Loucy (cell line): Measurements from ENCODE around the gene UBA5.

ENCODE experiments used
- H2AFZ ChIP-seq: fragments of 200-600 bp; sonication (generic); 2 replicates; pipeline ENCODE4 v1.6.0; 2016; ENCODE audit warnings: antibody characterized with exemption, mild to moderate bottlenecking, low read length, moderate library complexity
- H3F3A ChIP-seq: fragments of 200-600 bp; 2 replicates; pipeline ENCODE4 v1.6.0; 2016; ENCODE audit warnings: antibody characterized with exemption, low read depth, mild to moderate bottlenecking
- H3K27me3 ChIP-seq: fragments of 200-600 bp; sonication (generic); 2 replicates; pipeline ENCODE4 v1.6.1; 2014; ENCODE audit warnings: low read length, mild to moderate bottlenecking; ENCODE audit not compliant: insufficient read depth, poor library complexity, severe bottlenecking
- H3K36me3 ChIP-seq: fragments of 200-600 bp; sonication (generic); 2 replicates; pipeline ENCODE4 v1.6.1; 2016; ENCODE audit warnings: low read length; ENCODE audit not compliant: insufficient read depth
- H3K4me1 ChIP-seq: fragments of 200-600 bp; sonication (generic); 2 replicates; pipeline ENCODE4 v1.5.1; 2014; ENCODE audit warnings: low read length, mild to moderate bottlenecking; ENCODE audit not compliant: insufficient read depth, poor library complexity, severe bottlenecking
- H3K4me2 ChIP-seq: fragments of 200-600 bp; sonication (generic); 2 replicates; pipeline ENCODE4 v1.6.0; 2014; ENCODE audit warnings: antibody characterized with exemption, low read length, low read depth, mild to moderate bottlenecking; ENCODE audit not compliant: poor library complexity, severe bottlenecking
- H3K4me3 ChIP-seq: fragments of 200-600 bp; sonication (generic); 2 replicates; pipeline ENCODE4 v1.5.1; 2014; ENCODE audit warnings: low read length, mild to moderate bottlenecking, mixed read lengths; ENCODE audit not compliant: poor library complexity, severe bottlenecking
- H3K79me2 ChIP-seq: fragments of 200-600 bp; sonication (generic); 2 replicates; pipeline ENCODE4 v1.6.1; 2014; ENCODE audit warnings: low read length; ENCODE audit not compliant: insufficient read depth
- H3K9ac ChIP-seq: fragments of 200-600 bp; sonication (generic); 2 replicates; pipeline ENCODE4 v1.6.0; 2014; ENCODE audit warnings: mild to moderate bottlenecking, low read depth, low read length, moderate library complexity; ENCODE audit not compliant: poor library complexity, severe bottlenecking
- H3K9me2 ChIP-seq: fragments of 200-600 bp; sonication (generic); replicated peaks from 2 replicates; pipeline ENCODE4 v1.6.1; 2016; ENCODE audit warnings: low read depth, low read length, mixed read lengths
- H3K9me3 ChIP-seq: fragments of 200-600 bp; sonication (generic); 2 replicates; pipeline ENCODE4 v1.6.1; 2014; ENCODE audit warnings: mild to moderate bottlenecking, antibody characterized with exemption, low read length, low read depth; ENCODE audit not compliant: insufficient read depth
- H4K20me1 ChIP-seq: fragments of 200-600 bp; sonication (generic); 2 replicates; pipeline ENCODE4 v1.6.0; 2014; ENCODE audit warnings: antibody characterized with exemption, low read length, mild to moderate bottlenecking; ENCODE audit not compliant: insufficient read depth, poor library complexity, severe bottlenecking
- CTCF ChIP-seq: fragments of 200-600 bp; sonication (generic); conservative IDR thresholded peaks from 2 replicates; pipeline ENCODE4 v1.5.1; 2014; ENCODE audit warnings: mild to moderate bottlenecking, antibody characterized with exemption, low read length
- EZH2phosphoT487 ChIP-seq: fragments of 200-600 bp; IDR thresholded peaks from 2 replicates; pipeline ENCODE4 v1.6.1; 2018; ENCODE audit warnings: antibody characterized with exemption, mild to moderate bottlenecking, moderate library complexity, borderline replicate concordance

UBA5 gene

DNA sequence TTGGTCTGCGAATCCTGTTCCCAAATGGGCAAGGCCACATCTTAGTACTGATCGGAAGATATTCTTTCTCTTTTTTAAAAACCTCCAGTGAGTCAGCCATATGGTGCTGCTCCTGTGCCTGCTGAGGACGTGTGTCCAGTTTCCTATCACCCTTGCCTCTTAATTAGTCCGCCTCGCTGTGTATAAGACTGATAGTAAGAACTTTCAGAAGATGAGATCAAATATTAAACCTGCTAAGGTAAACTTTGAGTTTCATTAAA, 612 bp downstream of the UBA5 start:
- TF ChIP-seq CTCF (no peak), EZH2phosphoT487 (no peak)
- Histone ChIP-seq H2AFZ (peak overlapping the region; percentile 92), H3K4me2 (peak overlapping the region; percentile 99), H4K20me1 (peaks cover 23% of the 10 kb centered on the region), H3K9me3 (no peaks in the 10 kb centered on the region), H3K36me3 (no peaks in the 10 kb centered on the region), H3K9ac (peak overlapping the region; percentile 87), H3K4me1 (peaks cover 58% of the 10 kb centered on the region), H3F3A (no peaks in the 10 kb centered on the region), H3K27me3 (no peaks in the 10 kb centered on the region), H3K79me2 (peaks cover 67% of the 10 kb centered on the region), H3K9me2 (no peaks in the 10 kb centered on the region), H3K4me3 (peak overlapping the region; percentile 89)

DNA sequence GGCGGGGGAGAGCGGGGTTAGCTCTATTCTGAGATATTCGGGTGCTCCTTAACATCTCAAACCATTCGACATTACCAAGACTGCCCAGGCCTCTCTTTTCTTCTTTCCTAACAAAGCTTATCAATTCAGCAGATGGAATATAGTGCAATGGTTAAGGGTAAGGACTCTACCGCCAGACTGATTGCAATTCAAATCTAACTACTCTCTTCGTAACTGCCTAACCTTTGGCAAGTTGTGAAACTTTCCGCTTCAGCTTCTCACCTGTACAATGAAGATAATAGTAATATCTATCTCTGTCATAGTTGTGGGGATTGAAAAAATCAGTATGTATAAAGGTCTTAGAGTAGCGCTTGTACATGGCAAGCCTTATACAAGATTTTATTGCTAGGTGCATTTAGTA, 972 bp downstream of the UBA5 start:
- peaks cover 58% of the 10 kb centered on the region for H3K4me1 ChIP-seq
- H3K4me3 ChIP-seq = peak overlapping the region; percentile 89
- peak overlapping the region; percentile 99 for H3K4me2 ChIP-seq
- peaks cover 70% of the 10 kb centered on the region for H3K79me2 ChIP-seq
- H3K27me3 ChIP-seq = no peaks in the 10 kb centered on the region
- TF ChIP-seq EZH2phosphoT487 (no peak), CTCF (no peak)
- no peaks in the 10 kb centered on the region for H3K9me3 ChIP-seq
- peak overlapping the region; percentile 87 for H3K9ac ChIP-seq
- peak overlapping the region; percentile 92 for H2AFZ ChIP-seq
- peaks cover 23% of the 10 kb centered on the region for H4K20me1 ChIP-seq
- H3K9me2 ChIP-seq = no peaks in the 10 kb centered on the region
- no peaks in the 10 kb centered on the region for H3K36me3 ChIP-seq
- no peaks in the 10 kb centered on the region for H3F3A ChIP-seq

DNA sequence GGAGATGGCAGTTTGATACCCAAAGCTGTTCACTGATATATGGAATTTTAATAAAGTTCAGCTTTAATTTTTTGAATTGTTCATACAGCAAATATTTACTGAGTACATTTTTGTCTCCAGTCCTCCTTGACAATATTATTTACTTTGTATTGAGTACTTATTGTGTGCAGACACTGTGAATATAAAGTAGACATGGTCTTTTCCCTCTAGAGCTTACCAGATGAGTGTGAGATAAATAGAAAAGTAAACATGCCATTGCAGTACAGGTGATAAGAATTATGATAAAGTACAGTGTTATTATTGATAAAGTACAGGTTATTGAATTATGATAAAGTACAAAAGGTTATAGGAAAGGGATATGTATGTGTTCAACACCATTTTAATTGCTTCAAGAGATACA, 2.1 kb downstream of the UBA5 start:
- Histone ChIP-seq H3K36me3 (no peaks in the 10 kb centered on the region), H4K20me1 (peaks cover 23% of the 10 kb centered on the region), H3K9ac (peak overlapping the region; percentile 87), H3K4me2 (peak overlapping the region; percentile 99), H3K4me1 (peaks cover 53% of the 10 kb centered on the region), H2AFZ (no peak overlapping the region), H3K27me3 (no peaks in the 10 kb centered on the region), H3K9me3 (no peaks in the 10 kb centered on the region), H3K9me2 (no peaks in the 10 kb centered on the region), H3K4me3 (peak overlapping the region; percentile 89), H3F3A (0 out of 2 replicates have a peak, but pooled peaks cover 4% of the 10 kb centered on the region), H3K79me2 (peaks cover 70% of the 10 kb centered on the region)
- no peak for TF ChIP-seq CTCF
- TF ChIP-seq EZH2phosphoT487 = no peak
